GM12872 (cell line): Measurements from ENCODE around the gene USP28.

Source experiments
- TF ChIP-seq, protein P1 (sequence below): IDR thresholded peaks from 3 replicates; pipeline ENCODE4 v1.5.1; 2011; ENCODE audit warnings: low read depth, mild to moderate bottlenecking, low read length, moderate library complexity; ENCODE audit not compliant: insufficient read depth

The USP28 gene, protein sequence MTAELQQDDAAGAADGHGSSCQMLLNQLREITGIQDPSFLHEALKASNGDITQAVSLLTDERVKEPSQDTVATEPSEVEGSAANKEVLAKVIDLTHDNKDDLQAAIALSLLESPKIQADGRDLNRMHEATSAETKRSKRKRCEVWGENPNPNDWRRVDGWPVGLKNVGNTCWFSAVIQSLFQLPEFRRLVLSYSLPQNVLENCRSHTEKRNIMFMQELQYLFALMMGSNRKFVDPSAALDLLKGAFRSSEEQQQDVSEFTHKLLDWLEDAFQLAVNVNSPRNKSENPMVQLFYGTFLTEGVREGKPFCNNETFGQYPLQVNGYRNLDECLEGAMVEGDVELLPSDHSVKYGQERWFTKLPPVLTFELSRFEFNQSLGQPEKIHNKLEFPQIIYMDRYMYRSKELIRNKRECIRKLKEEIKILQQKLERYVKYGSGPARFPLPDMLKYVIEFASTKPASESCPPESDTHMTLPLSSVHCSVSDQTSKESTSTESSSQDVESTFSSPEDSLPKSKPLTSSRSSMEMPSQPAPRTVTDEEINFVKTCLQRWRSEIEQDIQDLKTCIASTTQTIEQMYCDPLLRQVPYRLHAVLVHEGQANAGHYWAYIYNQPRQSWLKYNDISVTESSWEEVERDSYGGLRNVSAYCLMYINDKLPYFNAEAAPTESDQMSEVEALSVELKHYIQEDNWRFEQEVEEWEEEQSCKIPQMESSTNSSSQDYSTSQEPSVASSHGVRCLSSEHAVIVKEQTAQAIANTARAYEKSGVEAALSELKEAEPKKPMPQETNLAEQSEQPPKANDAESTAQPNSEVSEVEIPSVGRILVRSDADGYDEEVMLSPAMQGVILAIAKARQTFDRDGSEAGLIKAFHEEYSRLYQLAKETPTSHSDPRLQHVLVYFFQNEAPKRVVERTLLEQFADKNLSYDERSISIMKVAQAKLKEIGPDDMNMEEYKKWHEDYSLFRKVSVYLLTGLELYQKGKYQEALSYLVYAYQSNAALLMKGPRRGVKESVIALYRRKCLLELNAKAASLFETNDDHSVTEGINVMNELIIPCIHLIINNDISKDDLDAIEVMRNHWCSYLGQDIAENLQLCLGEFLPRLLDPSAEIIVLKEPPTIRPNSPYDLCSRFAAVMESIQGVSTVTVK

DNA sequence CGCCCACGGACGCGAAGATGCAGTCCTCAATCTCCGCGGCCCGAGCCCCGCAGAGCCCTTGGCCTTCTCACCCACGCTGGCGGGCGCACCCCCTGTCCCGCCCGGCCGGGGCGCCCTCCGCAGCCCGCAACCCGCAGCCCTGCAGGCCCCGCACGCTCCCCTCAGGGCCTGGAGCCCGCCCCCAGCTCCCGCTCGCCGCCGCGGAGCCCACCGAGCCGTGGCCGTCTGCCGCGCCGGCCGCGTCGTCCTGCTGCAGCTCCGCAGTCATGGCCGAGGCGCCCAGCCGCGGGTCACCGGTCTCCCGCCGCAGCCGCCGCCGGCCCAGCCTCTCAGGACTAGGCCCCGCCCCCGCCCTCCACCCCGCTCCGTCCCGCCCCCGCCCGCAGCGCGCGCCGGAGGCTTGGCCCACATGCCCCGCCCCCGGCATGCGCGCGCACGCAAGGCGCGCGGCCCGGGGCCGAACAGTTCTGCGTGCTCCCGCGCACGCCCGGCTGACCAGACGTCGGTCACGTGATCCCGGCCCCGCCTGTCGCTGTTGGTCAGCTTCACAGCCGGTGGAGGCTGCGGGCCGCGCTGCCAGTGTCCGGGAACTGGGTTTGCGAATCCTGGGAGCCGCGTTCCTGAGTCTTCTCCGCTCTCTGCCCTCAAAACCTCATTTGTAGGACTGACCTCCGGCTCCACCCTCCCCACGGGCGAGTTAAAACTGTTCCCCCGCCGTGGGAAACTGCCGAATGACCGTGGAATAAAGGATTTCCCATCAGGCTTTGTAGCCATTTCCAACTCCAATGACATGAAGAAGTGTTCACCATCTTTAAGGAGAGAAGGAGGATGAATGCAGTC is at the start of gene USP28:
Gene USP28, minus strand, starts transcription at position 339 of the 840 bp plus-strand sequence. Its CDS starts 71 bp downstream, at position 268.
- TF ChIP-seq, protein P1, sequence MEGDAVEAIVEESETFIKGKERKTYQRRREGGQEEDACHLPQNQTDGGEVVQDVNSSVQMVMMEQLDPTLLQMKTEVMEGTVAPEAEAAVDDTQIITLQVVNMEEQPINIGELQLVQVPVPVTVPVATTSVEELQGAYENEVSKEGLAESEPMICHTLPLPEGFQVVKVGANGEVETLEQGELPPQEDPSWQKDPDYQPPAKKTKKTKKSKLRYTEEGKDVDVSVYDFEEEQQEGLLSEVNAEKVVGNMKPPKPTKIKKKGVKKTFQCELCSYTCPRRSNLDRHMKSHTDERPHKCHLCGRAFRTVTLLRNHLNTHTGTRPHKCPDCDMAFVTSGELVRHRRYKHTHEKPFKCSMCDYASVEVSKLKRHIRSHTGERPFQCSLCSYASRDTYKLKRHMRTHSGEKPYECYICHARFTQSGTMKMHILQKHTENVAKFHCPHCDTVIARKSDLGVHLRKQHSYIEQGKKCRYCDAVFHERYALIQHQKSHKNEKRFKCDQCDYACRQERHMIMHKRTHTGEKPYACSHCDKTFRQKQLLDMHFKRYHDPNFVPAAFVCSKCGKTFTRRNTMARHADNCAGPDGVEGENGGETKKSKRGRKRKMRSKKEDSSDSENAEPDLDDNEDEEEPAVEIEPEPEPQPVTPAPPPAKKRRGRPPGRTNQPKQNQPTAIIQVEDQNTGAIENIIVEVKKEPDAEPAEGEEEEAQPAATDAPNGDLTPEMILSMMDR: no peak

DNA sequence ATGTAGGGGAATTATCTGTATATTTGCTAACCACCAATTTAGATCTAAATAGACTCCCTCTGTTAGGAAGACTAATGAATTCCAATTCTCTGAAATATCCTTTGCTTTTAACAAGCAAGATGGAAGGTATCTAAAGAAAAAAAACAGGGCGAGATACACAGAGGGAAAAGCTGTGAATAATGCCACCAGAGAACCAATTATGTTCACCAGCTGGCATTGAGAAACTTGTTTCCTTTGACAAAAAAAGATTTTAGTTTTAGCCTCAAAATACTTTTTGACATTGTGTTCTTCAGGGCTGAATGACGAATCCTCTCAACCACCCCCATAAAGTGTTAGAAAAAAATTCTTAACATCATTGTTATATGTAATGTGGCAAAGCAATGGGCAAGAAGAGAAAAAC is 48.2 kb upstream of the USP28 start:
- TF ChIP-seq, protein P1: no peak

DNA sequence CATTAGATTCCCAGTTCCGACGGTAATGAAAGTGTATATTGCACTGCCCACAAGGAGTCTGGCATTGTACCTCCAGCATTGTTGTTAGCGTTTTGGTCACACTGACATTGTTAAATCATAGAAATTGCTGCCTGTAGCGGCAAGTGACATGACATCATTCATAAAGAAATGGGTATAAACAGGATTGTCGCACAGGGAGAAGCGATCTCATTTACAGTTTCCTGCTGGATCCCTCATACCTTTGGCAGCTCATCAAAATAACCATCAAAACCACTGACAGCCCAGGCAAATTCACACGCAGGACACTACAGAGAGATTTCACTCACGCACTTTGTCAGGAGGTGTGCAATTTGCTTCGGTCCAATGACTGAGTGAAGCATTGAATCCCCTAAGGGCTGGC is 32.7 kb upstream of the USP28 start:
- TF ChIP-seq, protein P1: no peak

DNA sequence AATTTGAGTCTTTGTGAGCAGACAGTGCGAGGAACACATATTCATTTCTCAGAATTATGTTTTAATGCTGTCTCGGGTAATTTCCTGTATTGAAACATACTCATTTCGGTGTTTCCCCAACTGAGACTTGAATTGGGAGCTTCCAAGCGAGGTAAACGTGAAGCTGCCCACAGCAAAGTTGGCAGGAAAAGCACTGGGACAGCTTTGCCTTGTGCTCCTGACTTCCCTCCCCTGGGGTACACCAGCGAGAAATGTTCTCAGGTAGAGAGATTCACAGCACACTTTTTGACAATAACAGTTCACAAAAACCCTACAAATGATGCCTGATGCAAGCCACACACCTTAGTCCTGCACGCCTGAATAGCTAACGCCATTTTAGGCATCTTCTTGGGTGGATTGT is 32.3 kb upstream of the USP28 start:
- TF ChIP-seq, protein P1: no peak

DNA sequence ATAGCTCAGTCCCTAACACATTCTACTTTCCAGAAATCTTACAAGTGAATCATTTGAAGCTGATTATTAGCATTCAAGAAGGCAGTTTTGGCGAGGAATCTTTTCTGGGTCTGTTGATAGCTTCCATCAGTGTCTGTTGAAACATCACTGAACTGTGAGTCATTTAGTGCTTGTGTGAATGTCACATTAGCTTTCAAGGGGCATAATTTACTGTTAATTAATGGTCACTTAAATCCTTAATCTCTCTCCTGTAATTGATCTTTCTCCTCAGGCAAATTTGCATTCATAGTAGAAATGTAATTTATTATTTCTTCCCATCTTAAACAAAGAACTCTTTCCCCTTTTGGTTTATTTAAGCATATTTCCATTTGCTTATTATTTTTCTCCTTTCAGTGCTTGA is 31.8 kb upstream of the USP28 start:
- TF ChIP-seq, protein P1: no peak

DNA sequence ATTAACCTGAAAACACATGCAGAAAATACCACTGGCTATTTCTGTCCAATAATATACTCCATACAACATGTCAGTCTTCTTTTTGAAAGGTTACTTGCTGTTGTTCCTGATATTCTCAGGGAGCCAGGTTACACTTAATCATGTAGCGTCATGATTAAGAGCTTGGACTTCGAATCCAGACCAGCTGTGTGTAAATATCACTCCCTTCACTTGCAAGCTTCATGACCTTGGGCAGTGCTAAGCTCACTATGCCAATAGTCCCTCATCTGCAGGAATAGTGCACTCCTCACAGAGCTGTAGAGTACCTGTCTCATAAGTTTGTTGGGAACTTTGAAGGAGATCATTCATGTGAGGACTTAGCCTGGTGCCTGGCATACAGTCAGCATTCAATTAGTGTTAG is 31.1 kb upstream of the USP28 start:
- TF ChIP-seq, protein P1: no peak
